Right lobe of liver (tissue), 4 donors: ENCODE results near the gene UHRF2.

Source experiments
- CTCF ChIP-seq, 4 donors: fragments of 200-600 bp in 3 of 4; fragments of 450-650 bp in 1 of 4; IDR thresholded peaks; one replicate each; pipeline versions ENCODE4 v1.5.1 to v1.8.0; 2016 to 2022; ENCODE audit warnings: antibody characterized with exemption in 4 of 4, mild to moderate bottlenecking in 2 of 4
- POLR2A ChIP-seq: fragments of 450-650 bp; IDR thresholded peaks from one replicate; pipeline ENCODE4 v1.6.1; 2017; ENCODE audit warnings: antibody characterized with exemption, mild to moderate bottlenecking
- donor health status: DM: no; HTN: no; CAD: no.
- donor health status: DM: no; HTN: no; CAD: no.
- donor health status: DM: no; HTN: yes; CAD: no.

GRCh38 chr9:6553866-6554265 lies 140.9 kb downstream of the UHRF2 start:
- no peak for TF ChIP-seq CTCF (IDR thresholded peaks at IDR 0.05)
- TF ChIP-seq POLR2A = no peak
